ENCODE data around the gene FNDC3B.
"Not testable (repeated sequence)": the region's sequence is repeated elsewhere in the genome, so short reads cannot be mapped to it uniquely, and the experiment has no call there.

Gene FNDC3B

DNA sequence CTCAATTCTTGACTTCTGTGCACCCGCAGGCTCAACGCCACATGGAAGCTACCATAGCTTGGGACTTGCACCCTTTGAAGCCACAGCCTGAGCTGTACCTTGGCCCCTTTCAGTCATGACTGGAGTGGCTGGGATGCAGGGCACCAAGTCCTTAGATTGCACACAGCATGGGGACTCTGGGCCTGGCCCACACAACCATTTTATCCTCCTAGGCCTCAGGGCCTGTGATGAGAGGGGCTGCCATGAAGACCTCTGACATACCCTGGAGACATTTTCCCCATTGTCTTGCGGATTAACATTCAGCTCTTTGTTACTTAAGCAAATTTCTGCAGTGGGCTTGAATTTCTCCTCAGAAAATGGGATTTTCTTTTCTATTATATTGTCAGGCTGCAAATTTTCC lies 203.1 kb downstream of the FNDC3B start:
- not testable (repeated sequence) for DNase-seq (ENCODE audit: low read depth)

DNA sequence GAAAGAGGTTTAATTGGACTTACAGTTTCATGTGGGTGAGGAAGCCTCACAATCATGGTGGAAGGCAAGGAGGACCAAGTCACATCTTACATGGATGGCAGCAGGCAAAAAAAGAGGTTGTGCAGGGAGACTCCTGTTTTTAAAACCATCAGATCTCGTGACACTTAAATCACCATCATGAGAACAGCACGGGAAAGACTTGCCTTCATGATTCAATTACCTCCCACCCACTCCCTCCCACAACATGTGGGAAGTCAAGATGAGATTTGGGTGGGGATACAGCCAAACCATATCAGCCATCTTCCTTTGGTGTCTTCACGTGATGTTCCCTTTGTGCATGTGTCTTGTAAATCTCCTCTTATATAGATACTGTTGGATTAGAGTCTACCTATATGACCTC lies 204.0 kb downstream of the FNDC3B start:
- not testable (repeated sequence) for DNase-seq (ENCODE audit: low read depth)

DNA sequence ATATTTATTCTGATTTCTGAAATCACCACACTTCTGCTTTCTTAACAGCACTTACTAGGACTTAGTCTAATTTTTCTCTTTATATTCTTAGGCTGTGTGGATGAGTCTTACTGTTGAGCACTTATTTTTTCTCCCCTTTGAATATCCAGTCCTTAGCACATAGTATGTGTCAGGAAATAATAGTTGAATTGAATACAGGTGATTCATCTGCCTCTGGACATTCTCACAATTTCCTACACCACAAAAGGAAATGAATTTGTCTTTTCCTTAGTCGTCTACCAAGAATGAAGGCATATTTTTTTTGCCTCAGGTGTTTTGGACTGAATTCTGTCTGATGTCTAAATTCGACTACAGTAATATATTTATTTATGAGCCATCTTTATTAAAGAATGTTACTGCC lies 204.6 kb downstream of the FNDC3B start:
- peak; percentile 51 for DNase-seq (ENCODE audit: low read depth)

DNA sequence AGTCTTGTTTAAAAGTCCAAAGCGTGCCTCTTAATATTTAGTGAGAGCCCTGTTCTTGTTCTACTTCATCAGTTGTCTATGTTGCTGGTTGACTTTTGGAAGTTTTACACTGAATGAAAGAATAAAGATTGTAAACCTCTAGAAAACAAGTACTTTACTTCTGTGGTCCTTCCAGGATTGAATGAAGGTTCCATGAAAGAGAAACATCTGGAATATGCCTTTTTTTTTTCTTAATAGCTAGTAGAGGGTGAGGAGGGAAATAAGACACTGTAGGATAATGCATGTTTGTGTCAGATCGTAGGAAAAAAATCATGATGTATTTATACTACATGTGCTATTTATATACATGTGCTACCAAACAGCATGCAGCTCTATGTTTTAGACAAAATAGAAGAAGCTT lies 205.9 kb downstream of the FNDC3B start:
- DNase-seq (ENCODE audit: low read depth) = no peak

DNA sequence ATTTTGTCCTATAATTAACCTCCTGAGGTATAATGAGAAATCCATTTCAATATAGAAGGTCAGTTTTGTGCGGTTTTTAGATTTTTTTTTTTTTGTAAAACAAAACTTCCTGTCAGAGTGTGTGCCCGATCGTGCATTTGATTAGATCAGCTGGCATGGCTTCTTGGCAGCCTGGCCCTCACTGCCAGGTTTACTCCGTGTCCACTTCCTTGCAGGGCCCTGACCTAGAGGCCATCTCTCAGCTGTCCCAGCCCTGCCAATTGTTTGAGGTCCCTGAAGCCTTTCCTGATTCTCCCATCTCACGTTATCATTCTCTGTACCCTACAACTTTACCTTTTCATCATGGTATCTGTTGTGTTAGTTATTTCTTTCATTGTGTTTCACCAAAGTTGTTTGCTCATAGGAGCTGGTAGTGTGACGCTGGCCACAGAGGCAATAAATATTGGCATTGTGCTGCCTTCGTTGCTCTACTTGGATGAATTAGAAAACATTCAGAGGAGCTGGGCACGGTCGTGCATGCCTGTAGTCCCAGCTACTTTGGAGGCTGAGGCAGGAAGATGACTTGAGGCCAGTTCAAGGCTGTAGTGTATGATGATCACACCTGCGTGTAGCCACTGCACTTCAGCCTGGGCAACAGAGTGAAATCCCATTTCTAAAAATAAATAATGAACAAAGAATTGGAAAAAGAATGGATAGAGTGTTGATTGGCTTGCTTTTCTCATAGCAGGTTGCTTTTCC lies 206.9 kb downstream of the FNDC3B start:
- no peak for DNase-seq (ENCODE audit: low read depth)

DNA sequence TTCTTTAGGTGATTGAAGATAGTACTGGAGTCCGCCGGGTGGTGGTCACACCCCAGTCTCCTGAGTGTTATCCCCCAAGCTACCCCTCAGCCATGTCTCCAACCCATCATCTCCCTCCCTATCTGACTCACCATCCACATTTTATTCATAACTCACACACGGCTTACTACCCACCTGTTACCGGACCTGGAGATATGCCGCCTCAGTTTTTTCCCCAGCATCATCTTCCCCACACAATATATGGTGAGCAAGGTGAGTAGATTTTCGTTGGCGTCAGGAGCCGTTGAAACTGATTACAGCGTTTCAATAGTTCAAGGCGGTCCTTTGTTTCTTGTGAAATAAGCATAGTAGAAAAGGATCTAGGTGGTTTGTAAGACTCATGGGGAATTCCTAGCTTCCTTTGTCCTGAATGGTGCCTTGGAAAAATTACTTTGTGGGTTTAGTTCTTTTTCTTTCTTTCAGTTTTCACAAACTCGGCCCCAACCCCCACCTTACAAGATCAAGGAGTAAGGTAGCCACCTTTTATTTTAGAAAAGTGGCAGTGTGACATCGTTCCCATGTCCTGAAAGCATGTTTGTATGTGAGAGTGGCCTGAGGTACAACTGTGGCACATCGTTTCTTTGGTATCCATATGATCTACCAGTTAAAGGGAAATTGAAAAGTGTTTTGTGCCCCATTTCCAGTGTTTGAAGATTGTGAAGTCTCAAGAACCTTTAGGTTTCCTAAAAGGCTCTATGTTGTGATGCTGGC lies 208.3 kb downstream of the FNDC3B start:
- DNase-seq (ENCODE audit: low read depth) = no peak

DNA sequence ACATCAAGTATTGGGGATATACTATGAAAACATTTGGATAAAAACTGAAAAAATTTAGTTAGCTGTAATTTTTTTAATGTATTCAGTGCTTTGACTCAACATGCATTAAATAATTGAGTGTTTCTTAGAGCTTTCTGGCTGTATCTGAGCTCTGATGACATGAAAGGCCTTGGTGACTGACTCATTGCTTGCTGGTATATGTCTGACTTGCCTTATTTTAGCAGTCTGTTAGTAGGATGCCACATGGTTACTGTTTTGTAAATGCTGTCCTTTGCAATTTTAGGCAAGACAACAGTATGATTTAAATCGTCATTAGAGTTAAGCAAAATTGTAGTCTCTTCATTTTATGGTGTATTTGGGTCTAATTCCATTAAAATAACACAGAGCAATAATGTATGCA lies 209.7 kb downstream of the FNDC3B start:
- peak; percentile 29 for DNase-seq (ENCODE audit: low read depth)

DNA sequence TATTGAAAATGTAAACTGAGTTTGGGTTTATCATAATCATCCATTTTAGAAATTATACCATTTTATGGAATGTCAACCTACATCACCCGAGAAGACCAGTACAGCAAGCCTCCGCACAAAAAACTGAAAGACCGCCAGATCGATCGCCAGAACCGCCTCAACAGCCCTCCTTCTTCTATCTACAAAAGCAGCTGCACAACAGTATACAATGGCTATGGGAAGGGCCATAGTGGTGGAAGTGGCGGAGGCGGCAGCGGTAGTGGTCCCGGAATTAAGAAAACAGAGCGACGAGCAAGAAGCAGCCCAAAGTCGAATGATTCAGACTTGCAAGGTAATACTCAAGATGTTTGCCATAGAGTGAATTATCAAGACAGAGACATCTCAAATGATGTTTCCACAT lies 211.8 kb downstream of the FNDC3B start:
- DNase-seq (ENCODE audit: low read depth) = no peak

DNA sequence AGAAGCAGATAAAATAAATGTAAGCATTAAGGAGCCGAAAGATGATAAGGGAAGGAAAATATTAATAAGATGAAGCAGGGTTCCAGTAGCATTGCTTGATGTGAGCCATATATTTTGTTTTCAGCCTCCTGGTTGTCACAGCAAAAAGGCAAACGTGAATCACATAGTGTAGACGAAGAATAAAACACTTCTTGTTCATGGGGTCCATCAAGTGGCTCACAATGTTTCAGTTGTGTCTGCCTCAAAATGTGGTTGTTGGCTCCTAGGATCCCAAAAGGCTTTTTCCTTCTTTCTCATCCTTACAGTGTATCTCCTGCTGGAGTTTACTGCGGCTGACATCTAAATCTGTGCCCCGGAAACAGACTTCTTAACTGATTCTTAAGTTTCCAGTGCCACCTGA lies 213.8 kb downstream of the FNDC3B start:
- DNase-seq (ENCODE audit: low read depth) = no peak

DNA sequence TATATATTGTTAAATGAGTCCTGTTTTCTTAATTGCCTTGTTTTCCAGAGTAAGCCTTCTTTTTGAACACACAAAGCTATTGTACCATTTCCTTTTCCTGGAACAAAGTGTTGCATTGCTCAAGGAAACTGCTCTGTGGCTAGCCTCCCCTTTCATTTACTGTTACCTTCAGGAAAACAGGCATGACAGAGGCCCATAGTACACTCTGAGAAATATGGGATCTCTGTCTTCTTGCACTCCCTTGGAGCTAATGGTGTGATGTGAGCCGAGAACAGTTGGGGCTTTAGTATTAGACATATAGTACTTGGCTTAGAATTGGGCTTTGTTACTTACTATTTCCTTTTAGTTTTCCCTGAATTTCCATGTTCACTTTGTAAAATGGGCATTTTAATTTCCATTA lies 215.2 kb downstream of the FNDC3B start:
- DNase-seq (ENCODE audit: low read depth) = no peak

DNA sequence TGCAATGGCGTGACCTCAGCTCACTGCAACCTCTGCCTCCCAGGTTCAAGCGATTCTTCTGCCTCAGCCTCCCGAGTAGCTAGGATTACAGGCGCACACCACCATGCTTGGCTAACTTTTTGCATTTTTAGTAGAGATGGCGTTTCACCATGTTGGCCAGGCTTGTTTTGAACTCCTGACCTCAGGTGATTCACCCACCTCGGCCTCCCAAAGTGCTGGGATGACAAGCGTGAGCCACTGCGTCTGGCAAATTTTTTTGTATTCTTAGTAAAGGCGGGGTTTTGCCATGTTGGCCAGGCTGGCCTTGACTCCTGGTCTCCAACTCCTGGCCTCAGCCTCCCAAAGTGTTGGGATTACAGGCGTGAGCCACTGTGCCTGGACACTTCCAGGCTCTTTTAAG lies 215.9 kb downstream of the FNDC3B start:
- DNase-seq (ENCODE audit: low read depth) = not testable (repeated sequence)

DNA sequence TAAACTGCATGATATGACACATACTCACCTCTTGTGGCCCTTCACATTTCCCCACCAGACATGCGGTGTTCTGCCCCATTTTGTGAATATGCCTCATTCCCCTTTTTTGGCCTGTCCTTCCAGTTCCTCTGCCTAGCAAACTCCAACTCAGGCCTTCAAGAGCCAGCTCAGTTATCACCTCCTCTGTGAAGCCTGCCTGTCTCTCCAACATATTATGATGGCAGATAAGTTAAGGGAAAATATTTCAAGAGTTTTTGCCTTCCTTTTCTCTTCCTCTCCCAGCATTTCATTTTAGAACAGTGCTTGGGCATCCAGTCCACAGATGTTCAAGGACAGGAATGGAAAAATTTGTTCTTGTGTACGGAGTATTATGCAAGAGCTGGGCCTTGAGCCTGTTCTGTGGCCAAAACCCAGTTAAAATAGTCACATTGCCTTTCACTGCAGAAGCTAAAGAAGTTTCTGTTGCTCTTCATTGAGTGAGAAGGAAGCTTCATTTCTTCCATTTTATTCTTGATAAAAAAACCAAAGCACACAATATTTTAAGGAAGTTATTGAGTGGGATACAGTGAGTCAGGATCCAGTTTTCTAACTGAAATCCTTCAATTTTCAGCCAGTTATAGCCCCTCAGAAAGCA lies 216.8 kb downstream of the FNDC3B start:
- no peak for DNase-seq (ENCODE audit: low read depth)

DNA sequence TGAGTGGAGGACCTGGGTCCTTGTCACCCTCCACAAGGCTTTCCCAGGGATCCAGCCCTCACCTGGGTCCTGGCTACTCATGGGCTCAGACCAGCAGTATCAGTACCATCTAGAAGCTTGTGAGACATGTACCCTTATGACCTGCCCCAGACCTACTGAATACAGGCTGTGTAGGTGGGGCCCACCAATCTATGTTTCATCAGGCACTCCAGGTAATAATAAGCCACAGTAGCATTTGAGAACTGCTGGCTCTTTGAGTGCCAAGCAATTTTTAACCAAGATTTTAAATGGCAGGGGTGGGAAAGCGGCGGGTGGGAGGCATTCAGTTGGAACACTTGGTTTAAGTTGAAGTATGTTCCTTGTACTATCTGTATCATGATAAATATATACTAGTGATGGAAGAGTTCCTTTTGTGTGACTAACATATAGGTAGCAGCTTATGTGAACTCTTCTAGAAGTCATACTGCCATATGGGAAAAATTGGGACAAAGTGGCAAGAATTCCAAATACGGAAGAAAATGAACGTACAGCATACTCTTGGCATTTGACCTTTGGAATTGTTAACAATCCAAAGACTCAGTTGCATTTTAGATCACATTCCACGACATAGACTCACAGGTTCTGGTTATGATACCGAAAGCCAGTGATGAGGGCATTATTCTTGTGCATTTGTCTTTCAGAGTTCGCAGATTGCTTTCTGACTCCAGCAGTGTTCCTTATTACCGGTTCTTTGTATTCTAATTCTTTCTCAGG lies 218.4 kb downstream of the FNDC3B start:
- DNase-seq (ENCODE audit: low read depth) = no peak

DNA sequence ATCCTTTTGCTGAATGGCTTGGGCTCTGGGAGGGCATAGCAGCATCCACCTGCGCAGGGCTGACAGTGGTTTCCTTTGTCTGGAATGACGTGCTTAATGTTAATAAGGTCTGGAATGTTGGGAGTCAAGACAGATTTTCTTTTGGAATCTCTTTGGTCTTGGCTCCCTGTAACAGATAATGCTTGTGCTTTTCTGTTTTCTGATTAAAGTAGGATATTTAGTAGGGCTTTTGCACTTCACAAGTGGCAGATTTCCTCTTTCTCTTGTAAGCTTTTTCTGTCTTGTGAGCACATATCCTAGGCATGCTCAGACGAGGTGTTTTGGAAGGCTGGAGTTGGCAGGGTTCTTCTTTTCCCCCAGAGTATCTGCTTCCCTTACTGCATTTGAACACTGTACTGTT lies 219.2 kb downstream of the FNDC3B start:
- no peak for DNase-seq (ENCODE audit: low read depth)

DNA sequence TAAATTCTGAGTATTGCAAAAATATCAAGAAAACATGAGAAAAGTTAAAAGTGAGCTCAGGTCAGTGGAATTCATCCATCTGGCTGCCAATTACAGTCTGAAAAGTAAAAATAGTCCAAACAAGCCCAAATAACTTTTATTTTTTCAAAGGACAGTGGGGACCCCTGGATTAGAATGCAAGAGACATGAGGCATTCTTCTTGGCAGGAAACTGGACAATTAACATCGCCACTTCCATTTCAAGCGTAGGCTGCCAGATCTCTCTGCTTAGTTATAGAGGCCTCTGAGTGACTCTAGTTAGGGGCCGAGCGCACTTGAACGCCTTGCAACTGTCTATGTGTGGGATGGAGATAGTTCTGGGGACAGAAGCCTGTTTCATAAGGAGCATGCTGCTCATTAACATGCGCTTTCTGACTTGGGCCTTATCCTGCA lies 219.7 kb downstream of the FNDC3B start:
- no peak for DNase-seq (ENCODE audit: low read depth)

DNA sequence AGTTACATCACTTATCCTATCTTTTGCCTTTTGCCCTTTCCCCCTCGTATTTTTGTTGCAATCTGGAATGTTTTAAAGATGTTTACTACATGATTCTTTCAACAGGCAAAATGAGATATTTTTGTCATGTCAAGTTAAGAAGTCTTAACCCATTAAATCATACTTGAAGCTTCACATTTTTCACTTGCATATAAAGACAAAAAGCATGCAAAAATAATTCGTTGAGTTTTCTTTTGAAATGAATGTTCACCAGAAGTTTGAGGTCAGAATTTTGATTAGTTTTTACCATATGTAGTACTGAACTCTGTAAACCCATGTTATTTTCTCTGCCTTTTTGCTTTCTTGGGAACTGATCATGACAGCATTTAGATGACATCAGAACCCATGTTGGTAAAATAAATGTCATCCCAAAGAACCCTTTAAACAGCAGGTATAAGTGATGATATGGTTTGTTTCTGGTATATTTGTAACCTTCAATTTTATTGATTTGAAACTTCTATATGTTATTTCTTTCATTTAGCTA lies 220.4 kb downstream of the FNDC3B start:
- no peak for DNase-seq (ENCODE audit: low read depth)

DNA sequence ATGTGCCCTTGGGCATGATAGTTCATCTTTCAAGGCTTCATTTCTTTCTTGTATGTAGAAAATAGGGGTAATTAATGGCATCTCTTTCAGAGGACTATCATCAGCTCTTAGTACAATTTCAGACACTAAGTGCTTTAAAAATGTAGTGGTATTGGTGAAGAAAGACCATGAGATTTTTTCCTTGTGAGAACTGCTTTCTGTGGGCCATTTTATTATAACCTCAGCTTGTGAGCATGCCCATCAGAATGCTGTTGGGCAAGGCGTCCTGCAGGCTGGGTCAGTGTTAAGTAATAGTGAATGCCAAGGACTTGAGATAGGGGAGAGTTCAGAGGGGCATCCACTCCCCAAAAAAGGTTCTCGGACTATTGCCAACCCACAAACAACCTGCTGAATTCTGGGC lies 221.0 kb downstream of the FNDC3B start:
- no peak for DNase-seq (ENCODE audit: low read depth)

DNA sequence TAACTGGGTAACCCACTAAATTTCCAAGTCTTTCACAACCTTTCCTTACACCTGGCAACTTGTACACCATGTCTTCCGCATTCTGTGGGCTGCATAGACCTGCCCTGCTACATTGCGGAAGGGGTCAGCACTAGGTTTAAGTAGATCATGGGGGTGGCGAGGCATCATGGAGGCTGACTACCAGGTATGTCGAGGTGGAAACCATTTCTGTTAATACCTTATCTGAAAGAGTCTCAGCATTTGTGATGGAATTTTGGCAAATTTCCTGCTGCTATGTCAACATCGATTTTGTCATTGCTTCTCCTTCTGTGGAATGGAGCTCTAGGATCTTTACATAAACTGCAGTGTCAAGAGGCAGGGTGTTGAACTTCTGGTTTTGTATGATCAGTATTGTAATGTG lies 221.7 kb downstream of the FNDC3B start:
- no peak for DNase-seq (ENCODE audit: low read depth)

DNA sequence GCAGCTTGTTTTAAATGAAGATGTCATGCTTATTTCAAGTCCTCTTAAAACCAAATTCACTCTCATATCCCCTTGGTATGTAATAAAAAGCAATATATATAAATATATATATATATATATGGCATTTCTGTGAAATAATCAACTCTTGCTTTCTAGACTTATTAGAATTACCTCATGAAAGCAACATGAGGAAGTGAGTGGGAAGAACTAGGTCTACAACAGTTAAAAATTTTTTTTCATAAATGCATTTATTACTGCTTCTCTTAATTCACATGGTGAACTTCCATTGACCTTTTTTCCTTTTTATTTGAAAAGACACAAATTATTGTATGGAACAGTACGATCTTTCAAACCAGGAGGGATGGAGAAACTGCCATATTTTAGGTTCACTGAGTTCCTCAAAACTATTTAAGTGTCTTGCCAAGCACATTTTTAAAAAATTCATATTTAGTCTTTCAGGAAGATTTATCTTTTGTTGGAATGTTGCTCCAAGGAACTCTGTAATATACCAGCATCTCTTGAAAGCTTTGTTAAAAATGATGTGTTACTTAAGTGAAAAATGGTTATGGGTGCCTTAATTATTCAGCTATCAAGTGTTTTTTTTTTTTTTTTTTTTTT lies 223.7 kb downstream of the FNDC3B start:
- no peak for DNase-seq (ENCODE audit: low read depth)

DNA sequence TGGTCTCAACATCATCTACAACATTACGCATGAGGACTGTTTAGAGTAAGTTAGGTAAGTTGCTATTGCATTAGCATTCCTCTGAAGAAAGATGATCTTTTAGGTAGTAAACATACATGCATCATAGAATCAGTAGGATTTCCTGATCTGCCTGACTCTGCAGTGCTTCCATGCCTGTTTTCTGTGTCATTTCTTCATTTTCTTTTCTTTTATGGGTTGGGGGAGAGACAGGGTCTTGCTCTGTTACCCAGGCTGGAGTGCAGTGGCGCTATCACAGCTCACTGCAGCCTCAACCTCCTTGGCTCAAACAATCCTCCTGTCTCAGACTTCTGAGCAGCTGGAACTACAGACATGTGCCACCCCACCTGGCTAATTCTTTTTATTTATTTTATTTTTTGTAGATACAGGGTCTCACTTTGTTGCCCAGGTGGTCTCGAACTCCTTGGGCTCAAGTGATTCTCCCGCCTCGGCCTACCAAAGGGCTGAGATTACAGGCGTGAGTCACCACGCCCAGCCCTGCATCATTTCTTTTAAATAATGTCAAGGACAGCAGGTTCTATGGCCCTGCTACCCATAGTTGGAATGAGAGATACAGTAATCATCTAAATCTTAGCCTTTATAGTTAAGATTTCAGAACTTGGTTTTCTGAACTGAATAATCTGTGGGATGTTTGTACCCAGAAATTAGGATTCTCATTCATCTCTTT lies 224.6 kb downstream of the FNDC3B start:
- DNase-seq (ENCODE audit: low read depth) = no peak

DNA sequence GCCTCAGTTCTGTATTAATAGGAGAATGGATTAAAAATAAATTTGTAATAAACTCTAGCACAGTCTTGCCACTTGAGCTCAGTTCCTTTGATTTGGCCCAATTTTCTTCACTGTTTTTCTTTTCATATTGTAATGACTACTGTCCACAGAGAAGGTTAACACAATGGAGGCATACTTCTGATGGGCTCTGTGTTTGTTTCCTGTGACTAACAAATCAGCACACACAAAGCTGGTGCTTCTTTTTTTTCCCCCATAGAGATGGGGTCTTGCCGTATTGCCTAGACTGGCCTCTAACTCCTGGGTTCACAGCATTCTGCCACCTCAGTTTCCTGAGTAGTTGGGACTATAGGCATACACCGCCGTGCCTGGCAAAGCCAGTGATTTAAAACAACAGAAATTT lies 226.7 kb downstream of the FNDC3B start:
- DNase-seq (ENCODE audit: low read depth) = no peak

All from HS-5 (cell line).